ENCODE measurements around the gene NEMP1. TPM values are rescaled to one million over a fixed set of nuclear protein-coding genes. Genes with fewer than 3 reads are reported as not detected.
A peak's percentile ranks its signal among the peaks of the same experiment; 100 is the strongest.

The NEMP1 gene
- total and polyA plus RNA-seq, 2 of the 8 experiments (the other 6 are each of a cell fraction or from before 2014, with no cell fraction given): 30.1 to 43.2 TPM

DNA sequence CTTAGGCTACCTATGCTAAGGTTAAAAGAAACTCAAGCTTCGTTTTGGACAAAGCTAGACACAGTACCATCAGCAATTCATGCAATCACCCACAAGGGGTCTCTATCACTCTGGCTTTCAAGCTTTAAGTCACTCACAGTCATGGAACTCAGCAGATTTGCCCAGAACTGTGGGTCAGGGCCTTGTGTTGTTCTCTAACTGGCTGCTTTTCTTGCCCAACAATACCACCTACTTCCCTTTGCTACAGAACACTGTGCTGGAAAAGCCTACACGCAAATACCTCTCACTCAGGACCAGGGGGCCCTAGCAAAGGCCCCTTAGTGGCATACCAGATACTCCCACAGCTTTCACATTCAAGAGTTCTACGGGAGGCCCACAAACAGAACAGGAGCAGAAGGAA lies 9.1 kb downstream of the NEMP1 start:
- Histone ChIP-seq H4K91ac (replicated peaks; ENCODE audit: insufficient read length, low read length) (no peak overlapping the region), H3K4me2 (ENCODE audit: insufficient read depth in 1 of 2, low read depth in 2 of 2, low read length in 2 of 2) (no peak overlapping the region), H2BK12ac (ENCODE audit: low read depth, low read length) (no peak overlapping the region), H3K27me3 (replicated peaks in 1 of 4; ENCODE audit: control insufficient read depth in 3 of 4, extremely low read depth in 1 of 4, insufficient read depth in 3 of 4, low read length in 3 of 4) (no peaks in the 10 kb centered on the region), H3K9ac (replicated peaks in 1 of 4; ENCODE audit: extremely low read depth in 1 of 4, low read depth in 3 of 4, low read length in 3 of 4) (no peak overlapping the region), H3K79me1 (ENCODE audit: low read depth, low read length) (no peaks in the 10 kb centered on the region), H2BK5ac (ENCODE audit: low read depth, low read length) (no peak overlapping the region), H4K8ac (ENCODE audit: extremely low read depth, insufficient read depth, low read length) (no peak overlapping the region), H4K20me1 (replicated peaks in 1 of 2; ENCODE audit: control insufficient read depth in 1 of 2, insufficient read depth in 2 of 2, low read length in 2 of 2) (no peaks in the 10 kb centered on the region), H2AFZ (ENCODE audit: low read length) (no peak overlapping the region), H3K4me3 (ENCODE audit: extremely low read depth in 1 of 4, insufficient read depth in 2 of 4, low read depth in 3 of 4, low read length in 4 of 4) (no peak overlapping the region), H3K56ac (replicated peaks; ENCODE audit: insufficient read length, low read depth, low read length) (no peak overlapping the region), H3K18ac (ENCODE audit: extremely low read depth, low read length) (no peak overlapping the region), H3K36me3 (ENCODE audit: control insufficient read depth in 2 of 4, insufficient read depth in 4 of 4, low read length in 3 of 4) (peaks cover 11 to 56% (median 44%) of the 10 kb centered on the region in 4 experiments), H3K23me2 (ENCODE audit: low read depth, low read length) (no peaks in the 10 kb centered on the region; the same call in 1 of the 2 replicates), H3K4me1 (replicated peaks in 1 of 4; ENCODE audit: control insufficient read depth in 3 of 4, insufficient read depth in 4 of 4, low read length in 3 of 4) (no peaks in the 10 kb centered on the region), H3K14ac (ENCODE audit: insufficient read length) (no peak overlapping the region), H3K27ac (ENCODE audit: low read depth, low read length) (no peak overlapping the region), H4K5ac (ENCODE audit: insufficient read length, low read depth, low read length) (no peak overlapping the region), H3K9me3 (ENCODE audit: insufficient read depth in 2 of 2, low read depth in 1 of 2, low read length in 1 of 2) (no peaks in the 10 kb centered on the region), H2BK120ac (replicated peaks; ENCODE audit: low read depth, low read length) (no peak overlapping the region), H2BK20ac (ENCODE audit: low read length) (no peak overlapping the region), H3K4ac (replicated peaks; ENCODE audit: insufficient read length, low read depth, low read length) (no peak overlapping the region), H3K79me2 (ENCODE audit: control insufficient read depth in 1 of 2, insufficient read depth in 2 of 2, low read length in 2 of 2) (no peaks in the 10 kb centered on the region; a peak in 1 of 4 replicates), H2AK5ac (ENCODE audit: low read depth, low read length) (no peak overlapping the region), H2BK15ac (ENCODE audit: low read length) (no peak overlapping the region), H3K23ac (ENCODE audit: insufficient read length) (no peak overlapping the region)
- ChIA-PET CTCF (ENCODE audit: partially characterized antibody) (interaction anchor here (0.6 to 7.7 kb wide), 35 partner anchors 8 to 359 kb away, joined by 3 to 225 read pairs (median 5); partner anchors contain the start of genes MYO1A, NAB2, NEMP1 and STAT6), POLR2A (ENCODE audit: partially characterized antibody) (interaction anchor here (0.8 to 4.3 kb wide), 12 partner anchors 10 to 64 kb away, joined by 3 to 43 read pairs (median 4); partner anchors contain the start of genes MYO1A, NAB2, NEMP1 and STAT6)
- WGBS, 2 experiments (ENCODE audit: extremely low coverage in 1 of 2, insufficient coverage in 1 of 2, insufficient read length in 1 of 2, insufficient replicate concordance in 2 of 2, low coverage in 1 of 2, low lambda C conversion rate in 2 of 2, missing lambda C conversion rate in 1 of 2): 48% methylated on average over 3 of the region's 3 CpGs; no CpG with 5 or more reads in 1 of the 2 experiments
- FAIRE-seq (peak; percentile 79), DNase-seq (ENCODE audit: low read depth in 1 of 2, low spot score in 2 of 2) (no peak)
- no peak for TF ChIP-seq KDM4A (IDR thresholded peaks at IDR 0.05; ENCODE audit: low read depth, low read length, severe bottlenecking)
- no peak for TF ChIP-seq CREB1 (IDR thresholded peaks at IDR 0.05)
- TF ChIP-seq, protein P1, sequence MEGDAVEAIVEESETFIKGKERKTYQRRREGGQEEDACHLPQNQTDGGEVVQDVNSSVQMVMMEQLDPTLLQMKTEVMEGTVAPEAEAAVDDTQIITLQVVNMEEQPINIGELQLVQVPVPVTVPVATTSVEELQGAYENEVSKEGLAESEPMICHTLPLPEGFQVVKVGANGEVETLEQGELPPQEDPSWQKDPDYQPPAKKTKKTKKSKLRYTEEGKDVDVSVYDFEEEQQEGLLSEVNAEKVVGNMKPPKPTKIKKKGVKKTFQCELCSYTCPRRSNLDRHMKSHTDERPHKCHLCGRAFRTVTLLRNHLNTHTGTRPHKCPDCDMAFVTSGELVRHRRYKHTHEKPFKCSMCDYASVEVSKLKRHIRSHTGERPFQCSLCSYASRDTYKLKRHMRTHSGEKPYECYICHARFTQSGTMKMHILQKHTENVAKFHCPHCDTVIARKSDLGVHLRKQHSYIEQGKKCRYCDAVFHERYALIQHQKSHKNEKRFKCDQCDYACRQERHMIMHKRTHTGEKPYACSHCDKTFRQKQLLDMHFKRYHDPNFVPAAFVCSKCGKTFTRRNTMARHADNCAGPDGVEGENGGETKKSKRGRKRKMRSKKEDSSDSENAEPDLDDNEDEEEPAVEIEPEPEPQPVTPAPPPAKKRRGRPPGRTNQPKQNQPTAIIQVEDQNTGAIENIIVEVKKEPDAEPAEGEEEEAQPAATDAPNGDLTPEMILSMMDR (IDR thresholded peaks at IDR 0.05; ENCODE audit: control extremely low read depth in 1 of 3, insufficient read depth in 1 of 3, low read depth in 1 of 3, low read length in 3 of 3): peak in 2 of 3 experiments; percentile 90 to 94; a peak in 3 of 4 replicates
